Lower leg skin (tissue), 4 donors: ENCODE measurements around the gene GNB1L. TPM values are rescaled to one million over a fixed set of nuclear protein-coding genes. Genes with fewer than 3 reads are reported as not detected.

Experiments
- DNase-seq, 2 donors: peaks; one replicate each; pipeline ENCODE4 v3.0.0-alpha.2; 2019; ENCODE audit warnings: low spot score in 2 of 2
- H3K4me3 ChIP-seq: fragments of 200-600 bp; sonication (generic); 2 replicates; pipeline ENCODE4 v1.5.1; 2017; ENCODE audit warnings: mild to moderate bottlenecking, low read depth; ENCODE audit not compliant: poor library complexity, severe bottlenecking
- POLR2A ChIP-seq, 2 donors: fragments of 450-650 bp; IDR thresholded peaks; one replicate each; pipeline ENCODE4 v1.6.1; 2016 to 2017; ENCODE audit warnings: antibody characterized with exemption in 2 of 2, mild to moderate bottlenecking in 1 of 2, moderate library complexity in 1 of 2
- WGBS, 2 donors: methylation state at CpG; one replicate each; pipeline ENCODE4 v1.1.5; 2018; 5-methylcytosine and 5-hydroxymethylcytosine counted together
- intact Hi-C: fragments of 100-400 bp; cut with DNase I; formaldehyde crosslinking; loops from one replicate; pipeline ENCODE4 v1.15.0; 2023; ENCODE audit warnings: low total_unique reads
- total RNA-seq, 4 donors: library from RNA; depleted of rRNA; stranded (reverse); fragments of >200 nt; gene quantifications; one replicate each; pipeline ENCODE4 v1.1.0, GENCODE V29; 2016
- TF ChIP-seq, protein P1 (sequence below), 3 donors: fragments of 450-650 bp; IDR thresholded peaks; one replicate each; pipeline ENCODE4 v1.5.1; 2016; ENCODE audit warnings: antibody characterized with exemption in 3 of 3, mild to moderate bottlenecking in 3 of 3, moderate library complexity in 2 of 3

GNB1L gene
- total RNA-seq, 4 donors from 2014 or later, result 10.0 to 16.2 (median 11.2) TPM

DNA sequence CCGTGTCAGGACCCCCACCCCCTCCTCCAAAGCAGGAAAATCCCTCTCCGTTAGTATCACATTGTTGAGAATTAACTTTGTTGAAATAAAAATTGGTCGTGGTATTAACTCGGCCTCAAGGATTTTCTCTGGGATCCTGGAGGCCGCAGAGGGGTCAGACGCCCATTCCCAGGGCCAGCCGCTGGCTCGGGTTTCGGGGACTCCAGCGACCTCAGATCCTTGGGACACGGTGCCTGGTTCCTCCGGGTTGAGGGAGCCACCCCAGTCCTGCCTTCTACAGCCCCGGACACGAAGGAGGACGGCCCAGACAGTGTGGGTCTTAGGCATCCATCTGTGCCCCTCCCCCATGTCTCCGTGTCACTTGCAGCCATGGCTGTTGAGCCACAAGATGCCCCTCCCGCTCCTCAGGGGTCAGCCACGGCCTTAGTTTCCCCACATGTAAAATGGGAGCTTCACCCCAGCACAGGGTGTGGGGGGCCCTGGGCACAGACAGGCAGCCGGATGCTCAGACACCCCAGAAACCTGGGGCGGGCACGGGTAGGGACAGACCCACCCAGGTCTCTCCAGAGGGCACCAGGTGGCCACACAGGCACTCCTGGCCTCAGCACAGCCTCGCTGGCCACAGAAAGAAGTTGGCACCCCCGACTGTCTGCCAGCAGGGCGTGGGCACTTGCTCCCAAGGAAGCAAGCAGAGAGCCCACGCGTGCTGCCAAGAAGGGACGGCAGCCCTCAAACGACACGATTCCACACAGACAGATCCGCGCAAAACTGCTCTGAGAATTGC, 115.8 kb downstream of the GNB1L start:
- no peak overlapping the region for H3K4me3 ChIP-seq
- WGBS, 2 donors, result 64 to 76% methylated on average over 23 to 27 of the region's 31 CpGs
- no peak for DNase-seq
- intact Hi-C loops, result no loop called here
- TF ChIP-seq, protein P1, sequence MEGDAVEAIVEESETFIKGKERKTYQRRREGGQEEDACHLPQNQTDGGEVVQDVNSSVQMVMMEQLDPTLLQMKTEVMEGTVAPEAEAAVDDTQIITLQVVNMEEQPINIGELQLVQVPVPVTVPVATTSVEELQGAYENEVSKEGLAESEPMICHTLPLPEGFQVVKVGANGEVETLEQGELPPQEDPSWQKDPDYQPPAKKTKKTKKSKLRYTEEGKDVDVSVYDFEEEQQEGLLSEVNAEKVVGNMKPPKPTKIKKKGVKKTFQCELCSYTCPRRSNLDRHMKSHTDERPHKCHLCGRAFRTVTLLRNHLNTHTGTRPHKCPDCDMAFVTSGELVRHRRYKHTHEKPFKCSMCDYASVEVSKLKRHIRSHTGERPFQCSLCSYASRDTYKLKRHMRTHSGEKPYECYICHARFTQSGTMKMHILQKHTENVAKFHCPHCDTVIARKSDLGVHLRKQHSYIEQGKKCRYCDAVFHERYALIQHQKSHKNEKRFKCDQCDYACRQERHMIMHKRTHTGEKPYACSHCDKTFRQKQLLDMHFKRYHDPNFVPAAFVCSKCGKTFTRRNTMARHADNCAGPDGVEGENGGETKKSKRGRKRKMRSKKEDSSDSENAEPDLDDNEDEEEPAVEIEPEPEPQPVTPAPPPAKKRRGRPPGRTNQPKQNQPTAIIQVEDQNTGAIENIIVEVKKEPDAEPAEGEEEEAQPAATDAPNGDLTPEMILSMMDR (IDR thresholded peaks at IDR 0.05), result no peak

DNA sequence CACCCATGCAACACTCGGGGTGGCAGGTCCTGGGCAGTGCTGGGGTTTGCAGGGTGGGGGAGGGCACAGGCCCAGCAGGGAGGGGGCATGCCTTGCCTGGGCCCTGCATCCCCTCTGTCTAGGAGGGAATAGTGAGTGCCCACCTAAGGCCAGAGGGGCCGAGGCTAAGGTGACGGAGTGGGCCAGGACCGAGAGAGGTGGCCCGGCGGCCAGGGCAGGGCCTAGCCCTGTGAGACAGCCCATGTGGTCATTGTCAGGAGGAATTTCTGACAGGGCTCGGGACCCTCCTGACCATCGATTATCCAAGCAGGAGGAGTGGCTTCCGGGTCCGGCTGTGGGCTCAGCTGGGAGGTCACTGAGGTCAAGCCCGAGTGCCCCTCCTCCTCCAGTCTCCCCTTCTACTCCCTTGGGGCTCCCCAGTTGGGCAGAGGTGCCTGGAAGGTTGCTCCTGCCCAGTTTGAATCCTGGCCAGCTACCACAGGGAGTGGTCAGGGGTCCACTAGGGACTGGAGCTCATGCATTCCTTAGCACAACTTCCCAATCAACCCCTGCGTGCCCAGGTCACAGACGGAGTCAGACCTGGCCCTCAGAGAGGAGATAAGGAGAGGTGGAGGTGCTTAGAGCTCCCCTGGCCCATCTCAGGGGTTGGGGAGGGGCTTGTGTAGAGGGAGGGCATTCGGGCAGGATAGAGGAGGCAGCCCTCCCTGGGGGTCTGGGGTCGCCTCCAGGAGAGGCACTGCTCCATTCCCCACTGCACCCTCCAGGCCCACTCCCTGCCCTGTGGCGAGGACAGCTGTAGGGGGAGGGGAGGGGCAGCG, 116.6 kb downstream of the GNB1L start:
- 81 to 85% methylated on average over 15 to 16 of the region's 17 CpGs for WGBS, 2 donors
- DNase-seq, result no peak
- H3K4me3 ChIP-seq, result no peak overlapping the region
- TF ChIP-seq, protein P1 (IDR thresholded peaks at IDR 0.05), result no peak
- no peak for TF ChIP-seq POLR2A (IDR thresholded peaks at IDR 0.05)
- intact Hi-C loops, result no loop called here

DNA sequence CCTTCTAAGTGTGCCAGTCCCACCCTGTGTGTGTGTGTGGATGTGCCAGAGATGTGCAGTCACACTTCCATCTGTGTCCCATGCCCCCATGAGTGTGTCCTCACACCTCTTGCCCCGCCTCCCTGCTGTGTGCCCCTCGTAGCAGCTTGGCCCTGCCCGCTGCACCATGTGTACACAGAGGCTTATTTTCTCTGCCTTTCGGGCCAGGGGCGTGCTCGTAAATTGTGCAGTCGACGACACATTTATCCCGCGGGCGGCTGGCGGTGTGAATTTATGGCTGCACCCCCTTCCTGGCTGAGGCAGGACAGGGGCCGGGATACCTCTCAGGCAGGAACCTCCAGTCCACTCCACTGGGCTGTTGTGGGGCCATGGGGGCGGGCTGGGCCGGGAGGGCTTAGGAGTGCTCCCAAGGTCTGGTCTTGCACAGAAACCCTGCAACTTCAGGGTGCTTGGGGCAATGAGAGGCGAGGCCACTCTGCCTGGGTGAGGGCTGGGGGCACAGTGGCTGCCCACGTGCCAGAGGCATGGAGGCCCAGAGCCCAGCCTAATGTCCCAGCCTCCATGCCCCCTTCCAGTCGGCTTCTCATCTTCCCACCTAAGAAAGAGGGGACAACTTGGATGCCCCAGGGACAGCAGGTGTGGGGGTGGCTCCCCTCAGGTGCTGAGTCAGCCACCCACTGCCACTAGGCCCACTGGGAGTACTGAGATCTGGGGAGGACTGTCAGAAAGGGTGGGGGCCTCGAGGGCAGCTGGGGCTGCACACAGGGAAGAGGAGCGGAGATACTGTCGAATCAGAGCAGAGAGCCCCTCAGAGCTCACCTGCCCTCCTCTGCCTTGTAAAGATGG, 118.8 kb downstream of the GNB1L start:
- H3K4me3 ChIP-seq, result no peak overlapping the region
- WGBS, 2 donors, result 84 to 87% methylated on average over 17 to 21 of the region's 21 CpGs
- no peak for TF ChIP-seq POLR2A (IDR thresholded peaks at IDR 0.05)
- TF ChIP-seq, protein P1 (IDR thresholded peaks at IDR 0.05), result no peak
- intact Hi-C loops, result no loop called here
- no peak for DNase-seq

DNA sequence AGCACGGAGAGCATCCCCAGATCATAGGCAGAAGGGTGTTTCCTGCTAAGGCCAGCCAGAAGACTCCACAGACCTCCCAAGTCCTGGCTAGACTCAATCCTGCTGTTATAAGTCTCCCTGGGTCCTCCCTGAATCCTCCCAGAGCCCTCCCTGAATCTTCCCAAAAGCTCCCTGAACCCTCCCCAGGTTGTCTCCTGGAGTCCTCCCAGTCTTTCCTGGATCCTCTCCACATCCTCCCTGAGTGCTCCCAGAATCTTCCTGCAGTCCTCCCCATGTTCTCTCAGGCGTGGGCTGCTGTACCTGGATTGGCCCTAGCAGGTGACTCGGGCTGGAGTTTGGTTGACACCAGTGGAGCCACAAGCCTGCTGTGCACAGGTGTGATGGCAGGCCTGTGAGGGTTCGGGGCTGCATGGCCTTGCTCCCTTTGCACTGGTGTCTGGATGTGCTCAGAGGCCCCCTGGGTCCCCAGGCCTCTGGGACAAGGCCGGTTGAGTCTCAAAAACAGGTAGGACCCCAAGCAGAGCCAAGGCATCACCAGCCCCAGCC, 119.8 kb downstream of the GNB1L start:
- intact Hi-C loops, result loop anchor here (5.0 kb wide), 1 partner anchor 182 kb away; no protein-coding TSS in a partner anchor
- no peak overlapping the region for H3K4me3 ChIP-seq

DNA sequence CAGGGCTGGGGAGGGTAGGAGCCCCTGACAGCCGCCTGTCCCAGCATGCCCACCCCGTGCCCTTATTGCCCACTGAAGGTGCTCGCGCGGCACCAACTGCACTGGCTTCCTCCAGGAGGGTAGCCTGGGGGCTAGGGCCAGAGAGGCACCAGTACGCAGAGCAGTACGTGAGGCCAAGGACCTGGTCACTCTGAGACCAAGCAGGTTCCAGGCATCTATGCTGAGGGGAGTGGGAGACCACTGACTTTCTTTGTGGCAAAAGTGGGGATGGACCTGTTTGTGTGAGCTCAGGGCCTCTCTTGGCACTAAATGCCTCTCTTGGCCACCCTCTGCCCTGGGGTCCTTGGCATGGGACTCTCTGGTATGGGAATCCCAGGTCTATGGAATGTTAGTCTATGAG, 120.5 kb downstream of the GNB1L start:
- 92 to 95% methylated on average over 7 of the region's 7 CpGs for WGBS, 2 donors
- TF ChIP-seq, protein P1 (IDR thresholded peaks at IDR 0.05), result no peak
- no peak for TF ChIP-seq POLR2A (IDR thresholded peaks at IDR 0.05)
- H3K4me3 ChIP-seq, result no peak overlapping the region
- intact Hi-C loops, result loop anchor here (5.0 kb wide), 1 partner anchor 183 kb away; no protein-coding TSS in a partner anchor
- DNase-seq, result no peak

More for the DNA sequence above, 119.8 kb downstream of the GNB1L start:
- no peak for DNase-seq
- 76 to 86% methylated on average over 3 to 4 of the region's 5 CpGs for WGBS, 2 donors
- no peak for TF ChIP-seq POLR2A (IDR thresholded peaks at IDR 0.05)
- TF ChIP-seq, protein P1 (IDR thresholded peaks at IDR 0.05), result no peak
